Keratinocyte (primary cell): ENCODE results near the gene LRRC2. TPM values are rescaled to one million over a fixed set of nuclear protein-coding genes. Genes with fewer than 3 reads are reported as not detected.

Source experiments
- DNase-seq: peaks from one replicate; pipeline ENCODE4 v3.0.0-alpha.2; 2011; ENCODE audit warnings: low read depth, missing footprints, low spot score
- FAIRE-seq: peaks from 2 replicates; lab custom pipeline; 2011; peaks lifted over from hg19 to GRCh38; lab: Jason Lieb, UNC
- H2AFZ ChIP-seq: 2 replicates; pipeline ENCODE4 v1.6.0; 2012; ENCODE audit warnings: low read length, control low read depth, inconsistent platforms; ENCODE audit not compliant: control insufficient read depth
- H3K27ac ChIP-seq: 2 replicates; pipeline ENCODE4 v1.5.1; 2011; ENCODE audit warnings: low read length; ENCODE audit not compliant: control insufficient read depth, insufficient read depth
- H3K27me3 ChIP-seq: 3 replicates; pipeline ENCODE4 v1.6.0; 2011; ENCODE audit warnings: low read length; ENCODE audit not compliant: control insufficient read depth, insufficient read depth; ENCODE audit errors: extremely low read depth
- H3K36me3 ChIP-seq, 2 experiments: 2 replicates in 1 of 2; 3 replicates in 1 of 2; pipeline ENCODE4 v1.5.1; 2011; ENCODE audit warnings: low read length in 2 of 2, mild to moderate bottlenecking in 1 of 2; ENCODE audit not compliant: control insufficient read depth in 2 of 2, insufficient read depth in 2 of 2; ENCODE audit errors: extremely low read depth in 1 of 2
- H3K4me1 ChIP-seq: 3 replicates; pipeline ENCODE4 v1.5.1; 2011; ENCODE audit warnings: low read length; ENCODE audit not compliant: control insufficient read depth, insufficient read depth; ENCODE audit errors: extremely low read depth
- H3K4me2 ChIP-seq: 3 replicates; pipeline ENCODE4 v1.6.0; 2011; ENCODE audit warnings: low read depth, low read length; ENCODE audit not compliant: control insufficient read depth, insufficient read depth; ENCODE audit errors: extremely low read depth
- H3K4me3 ChIP-seq, 3 experiments: fragments of 200-600 bp in 1 of 3; sonication (generic) in 1 of 3; 2 replicates in 2 of 3; 3 replicates in 1 of 3; pipeline ENCODE4 v1.5.1; 2011 to 2016; ENCODE audit warnings: low read length in 3 of 3, mild to moderate bottlenecking in 3 of 3, control low read depth in 2 of 3, inconsistent platforms in 1 of 3, low read depth in 1 of 3, mixed read lengths in 1 of 3, mixed run types in 1 of 3, moderate library complexity in 1 of 3; ENCODE audit not compliant: control insufficient read depth in 2 of 3, insufficient read depth in 2 of 3; ENCODE audit errors: extremely low read depth in 1 of 3
- H3K79me2 ChIP-seq: 2 replicates; pipeline ENCODE4 v1.6.0; 2012; ENCODE audit warnings: low read length; ENCODE audit not compliant: control insufficient read depth, insufficient read depth
- H3K9ac ChIP-seq: 3 replicates; pipeline ENCODE4 v1.6.0; 2011; ENCODE audit warnings: low read length; ENCODE audit not compliant: control insufficient read depth, insufficient read depth; ENCODE audit errors: extremely low read depth
- H3K9me1 ChIP-seq: 3 replicates; pipeline ENCODE4 v1.6.0; 2011; ENCODE audit warnings: low read length; ENCODE audit not compliant: control insufficient read depth, insufficient read depth; ENCODE audit errors: extremely low read depth
- H3K9me3 ChIP-seq: 2 replicates; pipeline ENCODE4 v1.5.1; 2012; ENCODE audit warnings: low read depth, low read length; ENCODE audit not compliant: control insufficient read depth
- H4K20me1 ChIP-seq: 3 replicates; pipeline ENCODE4 v1.6.0; 2011; ENCODE audit warnings: low read length; ENCODE audit not compliant: control insufficient read depth, insufficient read depth; ENCODE audit errors: extremely low read depth
- EZH2 ChIP-seq: IDR thresholded peaks from one replicate; pipeline ENCODE4 v1.6.1; 2012; ENCODE audit warnings: inconsistent platforms, mild to moderate bottlenecking, low read length, moderate library complexity
- dilution Hi-C: fragments of 300-500 bp; cut with MboI; formaldehyde crosslinking; loops from one replicate; pipeline ENCODE4 v1.7.0; 2020; ENCODE audit warnings: low sequenced_read_pairs; ENCODE audit not compliant: extremely low pct_ligation_motif_present
- polyA plus RNA-seq, 5 experiments: library from polyadenylated mRNA; depleted of rRNA in 3 of 5; stranded (reverse) in 3 of 5; stranded (forward) in 1 of 5; unstranded in 1 of 5; fragments of >200 nt; gene quantifications; 1 replicate in 1 of 5; 2 replicates in 3 of 5; 3 replicates in 1 of 5; pipeline versions ENCODE4 v1.2.1 to v1.2.3, GENCODE V29; 2011 to 2012; ENCODE audit warnings: missing spikeins in 2 of 5, low read depth in 1 of 5, low replicate concordance in 1 of 5
- TF ChIP-seq, protein P1 (sequence below), 3 experiments: IDR thresholded peaks in 1 of 3; conservative IDR thresholded peaks in 1 of 3; optimal IDR thresholded peaks in 1 of 3; 2 replicates in 2 of 3; 3 replicates in 1 of 3; pipeline versions ENCODE3 to v1.5.1; 2011; ENCODE audit warnings: low read length in 3 of 3, mild to moderate bottlenecking in 3 of 3, moderate library complexity in 2 of 3, control low read depth in 1 of 3, inconsistent platforms in 1 of 3; ENCODE audit not compliant: insufficient read depth in 2 of 3; ENCODE audit errors: extremely low read depth in 1 of 3

The LRRC2 gene
- polyA plus RNA-seq, 1 donor (not counting 4 experiments of a cell fraction or from before 2014, with no cell fraction given), result 0.51 TPM

DNA sequence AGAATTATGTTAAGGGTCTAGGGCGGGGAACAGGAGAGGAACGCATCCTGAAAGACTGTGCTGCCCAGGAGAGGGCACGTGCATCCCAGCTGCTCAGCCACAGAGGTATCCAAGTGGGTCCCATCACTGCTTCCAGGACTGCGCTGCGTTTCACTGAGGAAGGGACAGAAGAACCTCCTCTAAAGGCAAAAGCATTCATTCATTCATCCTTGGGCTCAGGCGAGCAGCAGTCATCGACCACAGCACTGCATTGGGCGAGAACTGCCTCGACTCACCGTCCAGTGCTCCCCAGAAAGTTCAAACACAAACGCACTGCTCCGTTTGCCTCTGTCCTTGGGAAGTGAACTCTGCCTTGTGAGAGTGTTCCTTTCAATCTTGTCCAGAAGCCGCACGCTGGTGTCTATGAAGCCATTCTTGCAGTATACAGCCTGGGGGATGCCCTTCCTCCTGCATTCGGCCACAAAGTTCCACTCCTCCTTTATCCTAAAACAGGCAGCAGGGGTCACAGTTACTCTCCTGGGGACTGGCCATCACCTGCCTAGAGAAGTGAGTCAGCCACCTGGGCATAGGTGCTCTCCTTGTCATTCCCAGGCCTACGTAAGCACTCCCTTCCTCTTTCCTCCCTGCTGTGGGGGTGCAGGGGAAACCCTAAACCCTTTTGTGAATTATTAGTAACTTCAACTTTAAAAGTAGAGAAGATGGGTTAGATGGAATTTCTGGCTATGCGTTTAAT is 21.2 kb downstream of the LRRC2 start:
- Histone ChIP-seq H4K20me1 (no peaks in the 10 kb centered on the region), H3K9me1 (no peaks in the 10 kb centered on the region)
- FAIRE-seq, result no peak

DNA sequence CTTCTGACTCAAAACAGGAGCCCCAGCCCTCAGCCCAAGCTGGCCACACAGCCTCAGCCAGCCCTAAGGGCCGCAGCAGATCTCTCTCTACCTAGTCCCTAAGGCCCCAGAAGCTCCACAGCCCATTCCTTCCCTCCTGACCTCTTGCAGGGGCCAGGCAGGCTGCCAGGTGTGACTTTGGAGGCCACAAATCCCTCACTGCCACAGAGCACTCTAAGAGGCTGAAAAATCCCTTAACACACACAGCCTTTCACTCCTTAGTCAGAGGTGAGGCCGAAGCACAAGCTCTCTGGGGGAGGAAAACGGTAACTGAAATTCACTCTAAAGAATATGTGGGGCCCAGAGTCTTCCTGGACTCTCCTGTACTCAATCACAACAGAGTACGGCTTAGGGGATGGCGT is 23.3 kb downstream of the LRRC2 start:
- H2AFZ ChIP-seq, result no peak overlapping the region
- no peaks in the 10 kb centered on the region for H3K27me3 ChIP-seq
- no peaks in the 10 kb centered on the region for H3K9me1 ChIP-seq
- no peaks in the 10 kb centered on the region for H4K20me1 ChIP-seq
- no peak overlapping the region for H3K4me2 ChIP-seq
- dilution Hi-C loops, result no loop called here
- DNase-seq (no peak), FAIRE-seq (no peak)
- no peaks in the 10 kb centered on the region for H3K79me2 ChIP-seq
- H3K36me3 ChIP-seq, result no peaks in the 10 kb centered on the region
- no peak overlapping the region for H3K27ac ChIP-seq
- no peak overlapping the region for H3K4me3 ChIP-seq
- no peak for TF ChIP-seq EZH2
- TF ChIP-seq, protein P1, sequence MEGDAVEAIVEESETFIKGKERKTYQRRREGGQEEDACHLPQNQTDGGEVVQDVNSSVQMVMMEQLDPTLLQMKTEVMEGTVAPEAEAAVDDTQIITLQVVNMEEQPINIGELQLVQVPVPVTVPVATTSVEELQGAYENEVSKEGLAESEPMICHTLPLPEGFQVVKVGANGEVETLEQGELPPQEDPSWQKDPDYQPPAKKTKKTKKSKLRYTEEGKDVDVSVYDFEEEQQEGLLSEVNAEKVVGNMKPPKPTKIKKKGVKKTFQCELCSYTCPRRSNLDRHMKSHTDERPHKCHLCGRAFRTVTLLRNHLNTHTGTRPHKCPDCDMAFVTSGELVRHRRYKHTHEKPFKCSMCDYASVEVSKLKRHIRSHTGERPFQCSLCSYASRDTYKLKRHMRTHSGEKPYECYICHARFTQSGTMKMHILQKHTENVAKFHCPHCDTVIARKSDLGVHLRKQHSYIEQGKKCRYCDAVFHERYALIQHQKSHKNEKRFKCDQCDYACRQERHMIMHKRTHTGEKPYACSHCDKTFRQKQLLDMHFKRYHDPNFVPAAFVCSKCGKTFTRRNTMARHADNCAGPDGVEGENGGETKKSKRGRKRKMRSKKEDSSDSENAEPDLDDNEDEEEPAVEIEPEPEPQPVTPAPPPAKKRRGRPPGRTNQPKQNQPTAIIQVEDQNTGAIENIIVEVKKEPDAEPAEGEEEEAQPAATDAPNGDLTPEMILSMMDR (optimal IDR thresholded peaks at IDR 0.05 in 1 of 3, IDR thresholded peaks at IDR 0.05 in 1 of 3, conservative IDR thresholded peaks at IDR 0.05 in 1 of 3; ENCODE audit: extremely low read depth in 1 of 3, insufficient read depth in 2 of 3, low read length in 3 of 3), result no peak
- no peaks in the 10 kb centered on the region for H3K9me3 ChIP-seq
- no peak overlapping the region for H3K9ac ChIP-seq
- peaks cover 9% of the 10 kb centered on the region for H3K4me1 ChIP-seq

More for the DNA sequence above, 21.2 kb downstream of the LRRC2 start:
- Histone ChIP-seq H3K4me3 (no peak overlapping the region), H3K36me3 (no peaks in the 10 kb centered on the region), H3K4me1 (peaks cover 4% of the 10 kb centered on the region), H3K4me2 (no peak overlapping the region), H3K79me2 (no peaks in the 10 kb centered on the region), H3K9ac (no peak overlapping the region), H3K27ac (no peak overlapping the region), H3K27me3 (no peaks in the 10 kb centered on the region), H2AFZ (no peak overlapping the region), H3K9me3 (no peaks in the 10 kb centered on the region)
- dilution Hi-C loops, result no loop called here
- TF ChIP-seq EZH2, result no peak
- TF ChIP-seq, protein P1 (optimal IDR thresholded peaks at IDR 0.05 in 1 of 3, IDR thresholded peaks at IDR 0.05 in 1 of 3, conservative IDR thresholded peaks at IDR 0.05 in 1 of 3; ENCODE audit: extremely low read depth in 1 of 3, insufficient read depth in 2 of 3, low read length in 3 of 3), result no peak
- no peak for DNase-seq
